HEK293T (cell line): ENCODE measurements around the gene GTF2H2C.

Source experiments
- ARNT ChIP-seq: fragments of 450-650 bp; IDR thresholded peaks from 2 replicates; pipeline ENCODE4 v1.6.1; 2017; ENCODE audit warnings: mild to moderate bottlenecking
- BHLHE40 ChIP-seq: fragments of 450-650 bp; IDR thresholded peaks from 2 replicates; pipeline ENCODE4 v1.6.1; 2016; ENCODE audit warnings: mild to moderate bottlenecking, moderate library complexity, borderline replicate concordance
- CTBP1 ChIP-seq: fragments of 450-650 bp; IDR thresholded peaks from 2 replicates; pipeline ENCODE4 v1.6.1; 2016; ENCODE audit warnings: borderline replicate concordance
- ELF4 ChIP-seq: fragments of 450-650 bp; IDR thresholded peaks from 2 replicates; pipeline ENCODE4 v1.6.1; 2017; ENCODE audit warnings: antibody characterized with exemption
- FOXA1 ChIP-seq: fragments of 450-650 bp; IDR thresholded peaks from 2 replicates; pipeline ENCODE4 v1.6.1; 2016; ENCODE audit warnings: mild to moderate bottlenecking
- FOXM1 ChIP-seq: fragments of 450-650 bp; IDR thresholded peaks from 2 replicates; pipeline ENCODE4 v1.6.1; 2017; ENCODE audit warnings: mild to moderate bottlenecking, borderline replicate concordance
- HDGF ChIP-seq: fragments of 450-650 bp; IDR thresholded peaks from 2 replicates; pipeline ENCODE4 v1.6.1; 2017; ENCODE audit warnings: antibody characterized with exemption, borderline replicate concordance
- L3MBTL2 ChIP-seq: fragments of 450-650 bp; conservative IDR thresholded peaks from 2 replicates; pipeline ENCODE4 v1.6.1; 2016; ENCODE audit warnings: mild to moderate bottlenecking
- NFRKB ChIP-seq: fragments of 450-650 bp; IDR thresholded peaks from 2 replicates; pipeline ENCODE4 v1.6.1; 2016; ENCODE audit warnings: mild to moderate bottlenecking, moderate library complexity
- PKNOX1 ChIP-seq: fragments of 450-650 bp; IDR thresholded peaks from 2 replicates; pipeline ENCODE4 v1.6.1; 2016
- SP1 ChIP-seq: fragments of 450-650 bp; IDR thresholded peaks from 2 replicates; pipeline ENCODE4 v1.6.1; 2017
- SUZ12 ChIP-seq: fragments of 450-650 bp; IDR thresholded peaks from 2 replicates; pipeline ENCODE4 v1.6.1; 2016; ENCODE audit warnings: mild to moderate bottlenecking
- TARDBP ChIP-seq: fragments of 450-650 bp; IDR thresholded peaks from 2 replicates; pipeline ENCODE4 v1.6.1; 2016
- ZNF384 ChIP-seq: fragments of 450-650 bp; IDR thresholded peaks from 2 replicates; pipeline ENCODE4 v1.6.1; 2016

- TF ChIP-seq SUZ12, result no peak
- no peak for TF ChIP-seq FOXM1
- no peak for TF ChIP-seq ELF4
- no peak for TF ChIP-seq TARDBP
- TF ChIP-seq L3MBTL2, result no peak
- TF ChIP-seq BHLHE40, result no peak
- TF ChIP-seq HDGF, result no peak
- TF ChIP-seq SP1, result no peak
- TF ChIP-seq NFRKB, result no peak
- TF ChIP-seq ARNT, result no peak
- no peak for TF ChIP-seq PKNOX1
- TF ChIP-seq FOXA1, result no peak
- TF ChIP-seq CTBP1, result no peak
- no peak for TF ChIP-seq ZNF384
Observed at GRCh38 chr5:69512740-69513260, 47.2 kb upstream of the GTF2H2C start.
